ENCODE results near the gene GUCY1A2. TPM values are rescaled to one million over a fixed set of nuclear protein-coding genes. Genes with fewer than 3 reads are reported as not detected.

GUCY1A2 gene
- total and polyA plus RNA-seq, 9 donors = 3.1 to 14.3 (median 6.9) TPM

DNA sequence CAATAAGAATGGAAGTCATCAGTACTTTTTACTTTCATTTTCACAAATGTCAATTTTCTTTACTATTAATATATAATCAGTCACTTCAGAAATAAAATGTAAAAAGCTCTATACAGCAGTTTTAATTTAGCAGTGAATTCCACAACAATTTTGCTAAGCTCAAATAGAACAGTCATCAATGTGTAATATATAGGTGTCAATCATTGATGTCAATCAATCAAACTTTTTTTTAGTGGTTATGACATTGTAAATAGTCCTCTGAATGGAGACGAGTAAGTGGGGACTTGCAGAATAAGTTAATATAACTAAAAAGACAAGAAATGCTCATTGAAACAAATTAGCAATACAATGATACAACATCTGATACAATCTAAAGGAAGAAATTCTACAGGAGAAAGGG lies 327.4 kb downstream of the GUCY1A2 start:
- Histone ChIP-seq H3K9me3 (replicated peaks; ENCODE audit: control insufficient read depth, low read depth, low read length) (no peaks in the 10 kb centered on the region), H3K4me1 (ENCODE audit: control insufficient read depth, insufficient read depth, low read length) (no peaks in the 10 kb centered on the region), H3K36me3 (ENCODE audit: control insufficient read depth, insufficient read depth, low read length) (no peaks in the 10 kb centered on the region), H3K4me3 (ENCODE audit: low read length) (no peak overlapping the region), H3K27me3 (ENCODE audit: control insufficient read depth, insufficient read depth, low read length) (no peaks in the 10 kb centered on the region), H3K27ac (ENCODE audit: low read length) (no peak overlapping the region)
- WGBS (ENCODE audit: insufficient coverage) = no CpG with 5 or more reads among the region's 1 CpG
- no peak for DNase-seq

DNA sequence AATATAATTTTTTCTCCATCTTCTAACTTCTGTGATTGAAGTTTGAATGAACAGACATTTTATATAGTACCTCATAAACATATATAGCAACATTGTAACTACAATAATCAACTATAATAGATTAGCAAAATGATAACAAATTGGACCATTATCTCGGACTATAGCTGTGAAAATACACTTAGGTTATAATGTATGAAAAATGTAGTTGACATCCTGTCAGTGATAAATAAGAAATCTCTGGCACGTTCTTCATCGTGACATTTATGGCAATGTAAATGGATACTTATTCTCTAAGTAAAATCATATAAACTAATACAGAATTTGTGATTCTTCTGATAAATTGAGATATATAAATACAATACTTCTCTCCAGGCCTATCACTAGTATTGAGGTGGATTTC lies 333.3 kb downstream of the GUCY1A2 start:
- no peaks in the 10 kb centered on the region for H3K9me3 ChIP-seq (replicated peaks; ENCODE audit: control insufficient read depth, low read depth, low read length)

DNA sequence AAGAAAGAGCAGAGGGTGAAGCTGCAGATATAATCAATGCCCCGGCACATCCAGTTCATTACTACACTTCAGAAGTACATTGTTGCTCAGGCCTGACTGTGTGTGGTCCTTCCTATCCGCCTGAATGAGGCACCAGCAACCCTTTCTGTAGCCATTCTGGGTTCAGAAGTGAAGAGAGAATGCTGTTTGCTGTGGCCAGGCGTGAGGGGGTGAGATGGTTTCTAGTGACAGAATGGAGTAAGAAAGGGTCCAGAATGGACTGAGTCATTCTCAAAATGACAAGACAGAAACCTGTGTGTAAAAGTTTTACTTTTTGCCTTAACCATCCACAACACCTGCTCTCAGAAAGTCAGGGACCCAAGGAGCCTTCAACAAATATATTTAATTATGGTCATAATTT lies 334.8 kb downstream of the GUCY1A2 start:
- whole genome bisulfite sequencing (ENCODE audit: insufficient coverage) = no CpG with 5 or more reads among the region's 3 CpGs
- no peak for DNase-seq
- no peaks in the 10 kb centered on the region for H3K36me3 ChIP-seq (ENCODE audit: control insufficient read depth, insufficient read depth, low read length)
- H3K9me3 ChIP-seq (replicated peaks; ENCODE audit: control insufficient read depth, low read depth, low read length) = no peaks in the 10 kb centered on the region
- no peak overlapping the region for H3K27ac ChIP-seq (ENCODE audit: low read length)
- H3K27me3 ChIP-seq (ENCODE audit: control insufficient read depth, insufficient read depth, low read length) = no peaks in the 10 kb centered on the region
- H3K4me3 ChIP-seq (ENCODE audit: low read length) = no peak overlapping the region
- no peaks in the 10 kb centered on the region for H3K4me1 ChIP-seq (ENCODE audit: control insufficient read depth, insufficient read depth, low read length)

More for the DNA sequence above, 333.3 kb downstream of the GUCY1A2 start:
- Histone ChIP-seq H3K36me3 (ENCODE audit: control insufficient read depth, insufficient read depth, low read length) (no peaks in the 10 kb centered on the region), H3K27me3 (ENCODE audit: control insufficient read depth, insufficient read depth, low read length) (no peaks in the 10 kb centered on the region), H3K27ac (ENCODE audit: low read length) (no peak overlapping the region), H3K4me3 (ENCODE audit: low read length) (no peak overlapping the region), H3K4me1 (ENCODE audit: control insufficient read depth, insufficient read depth, low read length) (no peaks in the 10 kb centered on the region)
- no peak for DNase-seq
- no CpG with 5 or more reads among the region's 3 CpGs for WGBS (ENCODE audit: insufficient coverage)

DNA sequence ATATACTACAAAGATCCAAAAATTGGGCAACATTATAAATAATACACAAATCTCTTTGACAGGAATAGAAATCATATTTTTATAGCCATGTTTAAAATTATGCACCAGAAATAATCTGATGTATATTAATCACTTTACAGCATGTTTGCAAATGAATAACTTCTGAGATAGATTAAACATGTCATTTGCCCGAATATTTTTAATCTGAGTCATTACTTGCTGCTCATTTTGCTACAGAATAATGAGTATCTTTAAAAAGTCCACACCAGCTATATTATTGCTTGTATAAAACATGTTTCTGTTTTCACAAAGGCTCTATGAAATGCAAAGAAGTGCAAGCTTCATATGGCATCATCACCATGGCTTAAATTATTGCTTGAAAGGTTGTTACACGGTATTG lies 336.8 kb downstream of the GUCY1A2 start:
- no peak for DNase-seq
- whole genome bisulfite sequencing (ENCODE audit: insufficient coverage) = no CpG with 5 or more reads among the region's 2 CpGs
- no peaks in the 10 kb centered on the region for H3K27me3 ChIP-seq (ENCODE audit: control insufficient read depth, insufficient read depth, low read length)
- no peak overlapping the region for H3K4me3 ChIP-seq (ENCODE audit: low read length)
- no peaks in the 10 kb centered on the region for H3K9me3 ChIP-seq (replicated peaks; ENCODE audit: control insufficient read depth, low read depth, low read length)
- no peaks in the 10 kb centered on the region for H3K36me3 ChIP-seq (ENCODE audit: control insufficient read depth, insufficient read depth, low read length)
- H3K4me1 ChIP-seq (ENCODE audit: control insufficient read depth, insufficient read depth, low read length) = no peaks in the 10 kb centered on the region
- H3K27ac ChIP-seq (ENCODE audit: low read length) = no peak overlapping the region

DNA sequence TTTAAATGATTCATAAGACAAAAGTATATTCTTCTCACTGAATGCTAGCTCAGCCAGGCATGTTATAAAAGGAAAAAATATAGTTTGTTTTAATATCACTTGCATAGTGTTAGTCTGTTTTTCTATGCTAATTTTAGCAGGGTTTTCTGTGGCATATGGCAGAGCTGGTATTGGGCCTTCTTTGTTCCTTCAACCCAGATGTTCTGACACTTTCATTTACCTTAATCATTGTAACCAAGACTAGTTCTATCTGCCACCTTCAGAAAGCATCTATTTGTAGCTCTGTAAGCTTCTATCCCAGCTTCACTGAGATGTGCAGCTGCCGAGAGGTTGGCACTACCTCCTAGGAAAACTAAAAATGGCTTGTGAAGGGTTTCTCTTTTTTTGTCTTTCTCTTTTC lies 338.7 kb downstream of the GUCY1A2 start:
- no peak overlapping the region for H3K27ac ChIP-seq (ENCODE audit: low read length)
- H3K4me1 ChIP-seq (ENCODE audit: control insufficient read depth, insufficient read depth, low read length) = no peaks in the 10 kb centered on the region
- no peak overlapping the region for H3K4me3 ChIP-seq (ENCODE audit: low read length)
- no peaks in the 10 kb centered on the region for H3K27me3 ChIP-seq (ENCODE audit: control insufficient read depth, insufficient read depth, low read length)
- WGBS (ENCODE audit: insufficient coverage) = no CpG with 5 or more reads among the region's 1 CpG
- DNase-seq = peak; percentile 6
- H3K9me3 ChIP-seq (replicated peaks; ENCODE audit: control insufficient read depth, low read depth, low read length) = no peaks in the 10 kb centered on the region
- no peaks in the 10 kb centered on the region for H3K36me3 ChIP-seq (ENCODE audit: control insufficient read depth, insufficient read depth, low read length)

DNA sequence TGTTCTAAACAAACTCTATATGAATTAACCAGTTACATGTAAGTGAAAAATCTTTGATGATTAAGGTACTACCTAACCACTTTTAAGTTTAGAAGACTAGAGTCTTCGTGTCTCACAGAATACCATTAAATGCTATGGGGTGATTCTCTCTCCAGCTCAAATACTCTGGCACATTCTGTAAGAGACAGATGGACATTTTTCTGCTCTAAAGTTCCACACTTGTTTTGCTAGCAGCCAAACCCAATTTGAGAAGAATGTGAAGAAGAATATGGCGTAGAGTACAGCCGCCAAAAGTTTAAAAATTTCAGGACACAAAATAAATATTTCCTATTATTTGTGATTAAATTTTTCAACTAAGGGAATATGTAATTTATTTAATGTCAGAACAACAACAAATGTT lies 339.1 kb downstream of the GUCY1A2 start:
- peak; percentile 33 for DNase-seq
- no peaks in the 10 kb centered on the region for H3K9me3 ChIP-seq (replicated peaks; ENCODE audit: control insufficient read depth, low read depth, low read length)
- H3K4me3 ChIP-seq (ENCODE audit: low read length) = no peak overlapping the region
- H3K27ac ChIP-seq (ENCODE audit: low read length) = no peak overlapping the region
- H3K27me3 ChIP-seq (ENCODE audit: control insufficient read depth, insufficient read depth, low read length) = no peaks in the 10 kb centered on the region
- H3K36me3 ChIP-seq (ENCODE audit: control insufficient read depth, insufficient read depth, low read length) = no peaks in the 10 kb centered on the region
- no peaks in the 10 kb centered on the region for H3K4me1 ChIP-seq (ENCODE audit: control insufficient read depth, insufficient read depth, low read length)
- WGBS (ENCODE audit: insufficient coverage) = no CpG with 5 or more reads among the region's 3 CpGs

DNA sequence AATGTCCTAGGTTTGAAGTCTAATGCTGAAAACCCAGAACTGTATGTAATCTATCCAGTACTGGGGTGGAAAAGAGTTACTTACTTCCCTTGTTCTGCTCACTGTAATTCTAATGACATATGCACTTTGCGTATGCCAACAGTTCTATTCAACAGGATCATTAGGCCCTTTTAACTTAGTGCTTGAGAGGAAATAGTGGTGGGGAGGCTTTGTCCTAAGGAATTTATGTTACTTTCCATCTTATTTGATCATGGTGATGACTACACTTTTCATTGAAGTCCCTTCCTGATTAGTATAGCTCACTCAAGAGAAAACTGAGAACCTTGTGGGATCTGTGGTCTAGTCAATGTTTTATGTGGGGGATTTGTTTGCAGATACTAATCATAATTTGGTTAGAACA lies 348.2 kb downstream of the GUCY1A2 start:
- WGBS (ENCODE audit: insufficient coverage) = no CpG with 5 or more reads among the region's 1 CpG
- Histone ChIP-seq H3K9me3 (replicated peaks; ENCODE audit: control insufficient read depth, low read depth, low read length) (no peaks in the 10 kb centered on the region), H3K36me3 (ENCODE audit: control insufficient read depth, insufficient read depth, low read length) (no peaks in the 10 kb centered on the region), H3K27ac (ENCODE audit: low read length) (no peak overlapping the region), H3K4me3 (ENCODE audit: low read length) (no peak overlapping the region), H3K4me1 (ENCODE audit: control insufficient read depth, insufficient read depth, low read length) (no peaks in the 10 kb centered on the region), H3K27me3 (ENCODE audit: control insufficient read depth, insufficient read depth, low read length) (no peaks in the 10 kb centered on the region)
- DNase-seq = no peak

DNA sequence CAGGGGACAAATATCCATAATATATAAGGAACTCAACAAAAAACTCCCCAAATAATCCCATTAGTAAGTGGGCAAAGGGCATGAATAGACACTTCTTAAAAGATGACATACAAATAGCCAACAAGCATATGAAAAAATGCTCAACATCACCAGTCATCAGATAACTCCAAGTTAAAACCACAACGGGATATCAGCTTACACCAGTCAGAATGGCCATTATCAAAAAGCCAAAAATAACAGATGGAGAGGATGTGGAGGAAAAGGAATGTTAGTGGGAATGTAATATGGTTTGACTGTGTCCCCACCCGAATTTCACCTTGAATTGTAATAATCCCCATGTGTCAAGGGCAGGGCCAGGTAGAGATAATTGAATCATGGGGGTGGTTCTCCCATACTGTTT lies 350.1 kb downstream of the GUCY1A2 start:
- DNase-seq = no peak
- H3K27me3 ChIP-seq (ENCODE audit: control insufficient read depth, insufficient read depth, low read length) = no peaks in the 10 kb centered on the region
- H3K36me3 ChIP-seq (ENCODE audit: control insufficient read depth, insufficient read depth, low read length) = no peaks in the 10 kb centered on the region
- no peak overlapping the region for H3K27ac ChIP-seq (ENCODE audit: low read length)
- H3K9me3 ChIP-seq (replicated peaks; ENCODE audit: control insufficient read depth, low read depth, low read length) = no peaks in the 10 kb centered on the region
- 80% methylated on average over 1 of the region's 2 CpGs for WGBS (ENCODE audit: insufficient coverage)
- no peaks in the 10 kb centered on the region for H3K4me1 ChIP-seq (ENCODE audit: control insufficient read depth, insufficient read depth, low read length)
- no peak overlapping the region for H3K4me3 ChIP-seq (ENCODE audit: low read length)

DNA sequence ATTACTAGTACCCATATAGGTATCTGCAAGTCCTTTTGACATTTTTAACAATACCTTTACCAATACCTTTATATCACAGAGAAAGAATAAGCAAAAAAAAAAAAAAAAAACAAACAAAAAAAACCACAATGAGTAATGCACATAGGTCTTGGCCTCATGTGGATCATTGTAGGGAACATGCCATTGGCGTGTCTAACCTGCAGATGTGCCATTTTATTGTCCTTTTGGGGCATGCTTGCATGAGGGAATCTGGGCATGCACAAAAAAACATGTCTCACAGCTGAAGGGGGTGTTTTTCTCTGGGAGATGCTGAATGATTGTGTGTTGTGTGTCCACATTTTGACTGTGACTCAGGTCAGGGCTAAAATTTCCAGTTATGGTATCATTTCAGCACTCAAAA lies 361.6 kb downstream of the GUCY1A2 start:
- no peak overlapping the region for H3K4me3 ChIP-seq (ENCODE audit: low read length)
- no peaks in the 10 kb centered on the region for H3K36me3 ChIP-seq (ENCODE audit: control insufficient read depth, insufficient read depth, low read length)
- no CpG with 5 or more reads among the region's 1 CpG for WGBS (ENCODE audit: insufficient coverage)
- H3K9me3 ChIP-seq (replicated peaks; ENCODE audit: control insufficient read depth, low read depth, low read length) = no peaks in the 10 kb centered on the region
- no peaks in the 10 kb centered on the region for H3K27me3 ChIP-seq (ENCODE audit: control insufficient read depth, insufficient read depth, low read length)
- H3K4me1 ChIP-seq (ENCODE audit: control insufficient read depth, insufficient read depth, low read length) = no peaks in the 10 kb centered on the region
- no peak overlapping the region for H3K27ac ChIP-seq (ENCODE audit: low read length)
- DNase-seq = no peak

DNA sequence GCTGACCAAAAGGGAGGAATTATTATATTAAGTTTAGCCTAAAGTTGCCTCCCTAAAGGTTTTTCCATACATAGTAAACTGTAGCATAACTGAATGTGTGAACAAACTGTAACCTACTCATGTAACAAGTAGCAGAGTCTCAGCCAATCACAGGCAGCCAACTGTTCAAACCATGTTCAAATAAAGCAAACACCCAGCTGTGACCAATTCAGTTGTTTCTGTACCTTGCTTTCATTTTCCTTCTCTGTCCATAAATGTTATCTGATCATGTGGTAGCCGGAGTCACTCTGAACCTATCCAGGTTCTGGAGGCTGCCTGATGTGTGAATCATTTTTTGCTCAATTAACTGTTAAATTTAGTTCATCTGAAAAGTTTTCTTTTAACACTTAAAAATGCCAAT lies 373.5 kb downstream of the GUCY1A2 start:
- H3K36me3 ChIP-seq (ENCODE audit: control insufficient read depth, insufficient read depth, low read length) = no peaks in the 10 kb centered on the region
- WGBS (ENCODE audit: insufficient coverage) = no CpG with 5 or more reads among the region's 1 CpG
- no peak overlapping the region for H3K27ac ChIP-seq (ENCODE audit: low read length)
- H3K4me3 ChIP-seq (ENCODE audit: low read length) = no peak overlapping the region
- no peak for DNase-seq
- no peaks in the 10 kb centered on the region for H3K4me1 ChIP-seq (ENCODE audit: control insufficient read depth, insufficient read depth, low read length)
- peaks cover 4% of the 10 kb centered on the region for H3K9me3 ChIP-seq (replicated peaks; ENCODE audit: control insufficient read depth, low read depth, low read length)
- H3K27me3 ChIP-seq (ENCODE audit: control insufficient read depth, insufficient read depth, low read length) = no peaks in the 10 kb centered on the region

DNA sequence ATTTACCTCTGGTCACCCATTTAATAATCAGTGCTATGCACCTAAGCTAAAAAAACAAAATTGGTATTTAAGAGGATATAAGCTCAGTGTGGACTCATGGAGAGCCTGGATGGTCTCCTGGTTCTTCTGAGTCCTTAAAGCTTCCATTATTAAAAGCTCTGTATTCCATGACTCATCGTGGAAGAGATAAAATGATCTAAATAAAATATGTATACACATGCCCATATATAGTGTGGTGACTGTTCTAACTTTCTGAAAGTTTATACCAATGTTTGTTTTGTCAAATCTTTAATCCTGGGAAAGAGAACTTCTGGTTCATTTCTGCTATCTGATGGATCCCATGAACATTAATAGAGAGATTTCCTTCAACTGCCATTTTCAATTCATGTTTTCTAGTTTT lies 375.9 kb downstream of the GUCY1A2 start:
- Histone ChIP-seq H3K27me3 (ENCODE audit: control insufficient read depth, insufficient read depth, low read length) (no peaks in the 10 kb centered on the region), H3K9me3 (replicated peaks; ENCODE audit: control insufficient read depth, low read depth, low read length) (peaks cover 4% of the 10 kb centered on the region), H3K36me3 (ENCODE audit: control insufficient read depth, insufficient read depth, low read length) (no peaks in the 10 kb centered on the region), H3K4me1 (ENCODE audit: control insufficient read depth, insufficient read depth, low read length) (no peaks in the 10 kb centered on the region), H3K27ac (ENCODE audit: low read length) (no peak overlapping the region), H3K4me3 (ENCODE audit: low read length) (no peak overlapping the region)
- DNase-seq = no peak
- no CpG with 5 or more reads among the region's 1 CpG for WGBS (ENCODE audit: insufficient coverage)
